Upper lobe of left lung (tissue), 4 donors: ENCODE data around the gene WASF1.

Source experiments
- POLR2A ChIP-seq, 4 donors: fragments of 450-650 bp; IDR thresholded peaks; one replicate each; pipeline ENCODE4 v1.5.1; 2016 to 2017; ENCODE audit warnings: antibody characterized with exemption in 4 of 4, mild to moderate bottlenecking in 2 of 4
- POLR2AphosphoS5 ChIP-seq, 2 donors: sonication (generic); formaldehyde crosslinking; IDR thresholded peaks; one replicate each; pipeline ENCODE4 v1.5.1; 2017; ENCODE audit warnings: antibody characterized with exemption in 2 of 2

- TF ChIP-seq POLR2AphosphoS5 (IDR thresholded peaks at IDR 0.05): no peak
- TF ChIP-seq POLR2A (IDR thresholded peaks at IDR 0.05): no peak
Measured at GRCh38 chr6:110183292-110183885, 3.9 kb upstream of the WASF1 start.
